ENCODE results near the gene CCL25.

DNA sequence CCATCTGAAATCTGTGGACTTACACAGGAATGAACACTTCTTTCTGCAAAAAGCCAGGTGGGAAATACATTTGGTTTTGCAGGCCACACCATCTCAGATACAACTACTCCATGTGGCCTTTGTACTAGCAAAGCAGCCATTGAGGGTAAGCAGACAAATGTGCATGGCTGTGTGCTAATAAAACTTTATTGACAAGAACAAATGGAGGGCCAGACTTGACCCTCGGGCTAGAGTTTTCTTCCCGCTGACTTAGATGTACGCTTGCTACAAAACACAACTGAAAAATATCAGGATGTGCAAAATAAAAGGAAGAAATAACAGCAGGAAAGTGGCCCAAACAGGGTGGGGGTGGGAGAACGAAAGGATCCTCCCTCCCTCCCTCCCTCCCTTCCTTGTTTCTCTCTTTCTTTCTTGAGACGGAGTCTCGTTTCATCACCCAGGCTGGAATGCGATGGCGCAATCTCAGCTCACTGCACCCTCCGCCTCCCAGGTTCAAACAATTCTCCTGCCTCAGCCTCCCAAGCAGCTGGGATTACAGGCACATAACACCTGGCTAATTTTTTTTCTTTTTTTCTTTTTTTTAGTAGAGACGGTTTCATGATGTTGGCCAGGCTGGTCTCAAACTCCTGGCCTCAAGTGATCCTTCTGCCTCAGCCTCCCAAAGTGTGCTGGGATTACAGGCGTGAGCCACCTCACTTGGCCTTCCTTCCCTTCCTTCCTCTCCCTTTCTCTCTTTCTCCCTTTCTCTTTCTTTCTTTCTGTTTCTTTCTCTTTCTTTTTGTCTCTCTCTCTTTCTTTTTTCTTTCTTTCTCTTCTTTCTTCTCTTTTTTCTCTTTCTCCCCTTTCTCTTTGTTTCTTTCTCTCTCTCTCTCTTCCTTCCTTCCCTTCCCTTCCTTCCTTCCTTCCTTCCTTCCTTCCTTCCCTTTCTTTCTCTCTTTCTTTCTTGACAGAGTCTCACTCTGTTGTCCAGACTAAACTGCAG is 29.3 kb downstream of the CCL25 start:
- TF ChIP-seq, protein P1, sequence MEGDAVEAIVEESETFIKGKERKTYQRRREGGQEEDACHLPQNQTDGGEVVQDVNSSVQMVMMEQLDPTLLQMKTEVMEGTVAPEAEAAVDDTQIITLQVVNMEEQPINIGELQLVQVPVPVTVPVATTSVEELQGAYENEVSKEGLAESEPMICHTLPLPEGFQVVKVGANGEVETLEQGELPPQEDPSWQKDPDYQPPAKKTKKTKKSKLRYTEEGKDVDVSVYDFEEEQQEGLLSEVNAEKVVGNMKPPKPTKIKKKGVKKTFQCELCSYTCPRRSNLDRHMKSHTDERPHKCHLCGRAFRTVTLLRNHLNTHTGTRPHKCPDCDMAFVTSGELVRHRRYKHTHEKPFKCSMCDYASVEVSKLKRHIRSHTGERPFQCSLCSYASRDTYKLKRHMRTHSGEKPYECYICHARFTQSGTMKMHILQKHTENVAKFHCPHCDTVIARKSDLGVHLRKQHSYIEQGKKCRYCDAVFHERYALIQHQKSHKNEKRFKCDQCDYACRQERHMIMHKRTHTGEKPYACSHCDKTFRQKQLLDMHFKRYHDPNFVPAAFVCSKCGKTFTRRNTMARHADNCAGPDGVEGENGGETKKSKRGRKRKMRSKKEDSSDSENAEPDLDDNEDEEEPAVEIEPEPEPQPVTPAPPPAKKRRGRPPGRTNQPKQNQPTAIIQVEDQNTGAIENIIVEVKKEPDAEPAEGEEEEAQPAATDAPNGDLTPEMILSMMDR (IDR thresholded peaks at IDR 0.05) = no peak
- TF ChIP-seq POLR2AphosphoS5 (IDR thresholded peaks at IDR 0.05) (no peak), EP300 (IDR thresholded peaks at IDR 0.05) (no peak), POLR2A (IDR thresholded peaks at IDR 0.05) (no peak)

All from suprapubic skin (tissue), 4 donors.